H9 (cell line): ENCODE results near the gene MPST. TPM values are rescaled to one million over a fixed set of nuclear protein-coding genes. Genes with fewer than 3 reads are reported as not detected.

Experiments used
- DNase-seq: peaks from one replicate; pipeline ENCODE4 v3.0.0-alpha.2; 2017
- H2AFZ ChIP-seq: one replicate; pipeline ENCODE4 v1.6.1; 2013; ENCODE audit warnings: mild to moderate bottlenecking, low read length, control low read depth, moderate library complexity
- H2AK5ac ChIP-seq: 2 replicates; pipeline ENCODE4 v1.6.1; 2013; ENCODE audit warnings: low read length, control low read depth, mixed read lengths; ENCODE audit not compliant: insufficient read length
- H2BK120ac ChIP-seq: one replicate; pipeline ENCODE4 v1.6.1; 2013; ENCODE audit warnings: low read depth, mild to moderate bottlenecking, low read length, control low read depth, inconsistent platforms; ENCODE audit not compliant: poor library complexity, severe bottlenecking
- H2BK12ac ChIP-seq: 2 replicates; pipeline ENCODE4 v1.6.1; 2013; ENCODE audit warnings: low read length, control low read depth, mixed read lengths, low read depth; ENCODE audit not compliant: insufficient read length
- H2BK15ac ChIP-seq: 2 replicates; pipeline ENCODE4 v1.6.1; 2013; ENCODE audit warnings: low read depth, low read length, control low read depth
- H2BK20ac ChIP-seq: one replicate; pipeline ENCODE4 v1.6.1; 2013; ENCODE audit warnings: low read depth, mild to moderate bottlenecking, low read length, control low read depth, inconsistent platforms; ENCODE audit not compliant: poor library complexity, severe bottlenecking
- H2BK5ac ChIP-seq: 2 replicates; pipeline ENCODE4 v1.6.1; 2013; ENCODE audit warnings: low read length, control low read depth, mixed read lengths; ENCODE audit not compliant: insufficient read length
- H3K14ac ChIP-seq: 2 replicates; pipeline ENCODE4 v1.6.1; 2013; ENCODE audit warnings: low read length, control low read depth; ENCODE audit not compliant: insufficient read depth
- H3K18ac ChIP-seq: 2 replicates; pipeline ENCODE4 v1.6.1; 2013; ENCODE audit warnings: low read depth, mild to moderate bottlenecking, mixed read lengths, low read length, control low read depth; ENCODE audit not compliant: insufficient read length
- H3K23ac ChIP-seq: 2 replicates; pipeline ENCODE4 v1.6.1; 2013; ENCODE audit warnings: low read length, control low read depth, mixed read lengths, low read depth; ENCODE audit not compliant: insufficient read length
- H3K23me2 ChIP-seq: 2 replicates; pipeline ENCODE4 v1.6.1; 2013; ENCODE audit warnings: low read depth, mild to moderate bottlenecking, mixed read lengths, low read length, control low read depth; ENCODE audit not compliant: insufficient read length, poor library complexity, severe bottlenecking
- H3K27ac ChIP-seq: 2 replicates; pipeline ENCODE4 v1.5.1; 2013; ENCODE audit warnings: low read length, control low read depth, mixed read lengths, low read depth; ENCODE audit not compliant: insufficient read length
- H3K27me3 ChIP-seq: 2 replicates; pipeline ENCODE4 v1.6.1; 2013; ENCODE audit warnings: low read length, control low read depth, inconsistent platforms; ENCODE audit not compliant: insufficient read depth
- H3K4ac ChIP-seq: 2 replicates; pipeline ENCODE4 v1.6.1; 2013; ENCODE audit warnings: low read depth, mild to moderate bottlenecking, control low read depth, inconsistent platforms, low read length, moderate library complexity
- H3K4me1 ChIP-seq: 2 replicates; pipeline ENCODE4 v1.6.1; 2013; ENCODE audit warnings: low read length, control low read depth, inconsistent platforms; ENCODE audit not compliant: insufficient read depth
- H3K4me2 ChIP-seq: 2 replicates; pipeline ENCODE4 v1.6.1; 2013; ENCODE audit warnings: low read length, control low read depth, mixed read lengths; ENCODE audit not compliant: insufficient read length, insufficient read depth
- H3K56ac ChIP-seq: 2 replicates; pipeline ENCODE4 v1.6.1; 2013; ENCODE audit warnings: low read depth, mild to moderate bottlenecking, mixed read lengths, low read length, control low read depth; ENCODE audit not compliant: insufficient read length
- H3K79me1 ChIP-seq: 2 replicates; pipeline ENCODE4 v1.6.1; 2013; ENCODE audit warnings: low read depth, mild to moderate bottlenecking, moderate library complexity, low read length, control low read depth, inconsistent platforms; ENCODE audit not compliant: insufficient read depth, poor library complexity, severe bottlenecking
- H3K79me2 ChIP-seq: 2 replicates; pipeline ENCODE4 v1.6.1; 2013; ENCODE audit warnings: low read length, control low read depth, inconsistent platforms; ENCODE audit not compliant: insufficient read depth
- H3K9ac ChIP-seq: 2 replicates; pipeline ENCODE4 v1.6.1; 2013; ENCODE audit warnings: low read length, control low read depth, mixed read lengths; ENCODE audit not compliant: insufficient read length; ENCODE audit errors: extremely low read depth
- H3K9me3 ChIP-seq: one replicate; pipeline ENCODE4 v1.6.1; 2013; ENCODE audit warnings: low read depth, low read length, inconsistent platforms; ENCODE audit not compliant: control insufficient read depth
- H3T11ph ChIP-seq: one replicate; pipeline ENCODE4 v1.6.1; 2013; ENCODE audit warnings: mild to moderate bottlenecking, low read length, control low read depth, inconsistent platforms
- H4K20me1 ChIP-seq: one replicate; pipeline ENCODE4 v1.6.1; 2013; ENCODE audit not compliant: control insufficient read depth, insufficient read length, insufficient read depth
- H4K5ac ChIP-seq: 2 replicates; pipeline ENCODE4 v1.6.1; 2013; ENCODE audit warnings: low read depth, mild to moderate bottlenecking, mixed read lengths, low read length, control low read depth; ENCODE audit not compliant: insufficient read length
- H4K8ac ChIP-seq: replicated peaks from 2 replicates; pipeline ENCODE4 v1.6.1; 2013; ENCODE audit warnings: low read length, control low read depth, mixed read lengths, low read depth; ENCODE audit not compliant: insufficient read length
- H4K91ac ChIP-seq: 2 replicates; pipeline ENCODE4 v1.6.1; 2013; ENCODE audit warnings: low read depth, mild to moderate bottlenecking, moderate library complexity, mixed read lengths, low read length, control low read depth; ENCODE audit not compliant: insufficient read length
- H3K27ac Mint-ChIP-seq, 3 experiments: 2 replicates in 2 of 3; 3 replicates in 1 of 3; pipeline ENCODE4 v1.8.0; 2020 to 2021; ENCODE audit warnings: mixed read lengths in 3 of 3, mild to moderate bottlenecking in 1 of 3, moderate library complexity in 1 of 3
- H3K27me3 Mint-ChIP-seq: 2 replicates; pipeline ENCODE4 v1.8.0; 2021; ENCODE audit warnings: low read depth, mild to moderate bottlenecking, moderate library complexity, mixed read lengths
- H3K36me3 Mint-ChIP-seq, 3 experiments: 2 replicates in 2 of 3; 3 replicates in 1 of 3; pipeline ENCODE4 v1.8.0; 2020 to 2021; ENCODE audit warnings: low read depth in 3 of 3, mixed read lengths in 3 of 3; ENCODE audit not compliant: insufficient read depth in 1 of 3
- H3K4me1 Mint-ChIP-seq, 2 experiments: 2 replicates each; pipeline ENCODE4 v1.8.0; 2020; ENCODE audit warnings: mixed read lengths in 2 of 2
- H3K4me3 Mint-ChIP-seq, 2 experiments: 2 replicates in 1 of 2; 3 replicates in 1 of 2; pipeline ENCODE4 v1.8.0; 2020 to 2021; ENCODE audit warnings: mild to moderate bottlenecking in 2 of 2, mixed read lengths in 2 of 2, moderate library complexity in 1 of 2
- H3K9me3 Mint-ChIP-seq, 2 experiments: 2 replicates in 1 of 2; 3 replicates in 1 of 2; pipeline ENCODE4 v1.8.0; 2020; ENCODE audit warnings: mild to moderate bottlenecking in 2 of 2, mixed read lengths in 2 of 2, moderate library complexity in 1 of 2
- CTCF ChIP-seq: fragments of 200-600 bp; sonication (generic); conservative IDR thresholded peaks from 3 replicates; pipeline ENCODE4 v1.8.0; 2021; ENCODE audit warnings: antibody characterized with exemption, mild to moderate bottlenecking
- WGBS: extraction: QIAGEN DNeasy Blood & Tissue Kit; methylation state at CpG from one replicate; pipeline ENCODE4 v1.1.7; 2013; ENCODE audit warnings: missing lambda C conversion rate, low lambda C conversion rate, mixed read lengths; ENCODE audit not compliant: insufficient read length; ENCODE audit errors: extremely low coverage; 5-methylcytosine and 5-hydroxymethylcytosine counted together
- total RNA-seq: library from RNA; stranded (reverse); gene quantifications from 2 replicates; pipeline ENCODE4 v1.2.1, GENCODE V29; 2021

MPST gene
- total RNA-seq, 1 experiment from 2014 or later: 70.5 TPM

GRCh38 chr22:36990457-36990856 lies 29.1 kb upstream of the MPST start:
- Histone ChIP-seq H4K8ac (no peak overlapping the region), H2AFZ (no peak overlapping the region), H3K79me1 (no peaks in the 10 kb centered on the region), H3K56ac (no peak overlapping the region), H3K4me1 (no peaks in the 10 kb centered on the region), H3K79me2 (no peaks in the 10 kb centered on the region), H3K9me3 (peaks cover 7% of the 10 kb centered on the region), H3K18ac (no peak overlapping the region), H4K91ac (no peak overlapping the region), H3K23me2 (no peaks in the 10 kb centered on the region), H3K23ac (no peak overlapping the region), H4K5ac (no peak overlapping the region), H3K14ac (no peak overlapping the region), H2BK15ac (no peak overlapping the region), H3K4ac (no peak overlapping the region), H3K9ac (no peak overlapping the region), H2AK5ac (no peak overlapping the region), H3T11ph (no peak overlapping the region), H3K27me3 (no peaks in the 10 kb centered on the region; the same call in 1 of the 2 replicates), H3K4me2 (no peak overlapping the region), H3K27ac (no peak overlapping the region), H2BK12ac (no peak overlapping the region), H4K20me1 (no peaks in the 10 kb centered on the region), H2BK120ac (no peak overlapping the region), H2BK5ac (no peak overlapping the region), H2BK20ac (no peak overlapping the region)
- no peak for TF ChIP-seq CTCF
- WGBS: no CpG with 5 or more reads among the region's 6 CpGs
- peaks cover 11 to 12% of the 10 kb centered on the region in 2 experiments for H3K9me3 Mint-ChIP-seq
- H3K4me1 Mint-ChIP-seq: no peaks in the 10 kb centered on the region
- no peak overlapping the region for H3K4me3 Mint-ChIP-seq
- DNase-seq: no peak
- peaks cover 60% of the 10 kb centered on the region for H3K27me3 Mint-ChIP-seq
- no peak overlapping the region for H3K27ac Mint-ChIP-seq
- peaks cover 4 to 5% (median 5%) of the 10 kb centered on the region in 3 experiments; a peak in 4 of 7 replicates for H3K36me3 Mint-ChIP-seq
